ENCODE results near the gene ZNF254. TPM values are rescaled to one million over a fixed set of nuclear protein-coding genes. Genes with fewer than 3 reads are reported as not detected.

The ZNF254 gene
- total RNA-seq, 4 donors from 2014 or later = 6.1 to 18.3 (median 8.8) TPM

DNA sequence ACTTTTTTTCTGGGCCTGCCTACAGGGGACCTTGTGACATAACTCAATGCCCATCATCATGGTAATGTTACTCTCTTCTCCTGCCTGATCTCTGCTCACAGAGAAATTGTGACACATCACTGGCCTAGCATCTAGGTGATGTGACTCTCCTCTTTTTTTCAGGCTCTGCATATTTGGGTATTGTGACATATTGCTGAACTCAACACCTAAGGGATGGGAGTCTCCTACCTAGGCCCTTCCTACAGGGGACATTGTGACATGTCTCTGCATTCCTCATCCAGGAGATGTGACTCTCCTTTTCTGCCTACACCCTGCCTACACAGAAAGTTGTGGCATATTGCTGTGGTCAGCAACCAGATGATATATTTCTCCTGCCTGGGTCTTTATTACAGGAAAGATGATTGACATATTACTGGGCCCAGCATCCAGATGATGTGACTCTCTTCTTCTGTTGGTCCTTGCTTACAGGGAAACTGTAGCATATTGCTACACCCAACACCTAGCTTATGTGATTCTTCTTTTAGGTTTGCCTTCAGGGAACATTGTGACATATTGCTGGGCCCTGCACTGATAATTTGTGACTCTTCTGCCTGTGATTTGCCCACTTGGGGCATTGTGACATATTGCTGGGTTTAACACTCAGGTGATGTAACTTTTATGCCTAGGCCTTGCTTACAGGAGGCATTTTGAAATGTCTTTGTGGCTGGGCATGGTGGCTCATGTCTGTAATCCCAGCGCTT is 21.0 kb upstream of the ZNF254 start:
- no peak for DNase-seq
- intact Hi-C loops (cut with DNase I) = no loop called here
- Histone ChIP-seq H3K4me3 (no peak overlapping the region), H3K27ac (no peak overlapping the region), H3K27me3 (no peaks in the 10 kb centered on the region), H3K4me1 (no peaks in the 10 kb centered on the region), H3K36me3 (peaks cover 0 to 60% (median 10%) of the 10 kb centered on the region in 3 donors), H3K9me3 (no peaks in the 10 kb centered on the region)
- TF ChIP-seq POLR2A (IDR thresholded peaks at IDR 0.05) = no peak
- TF ChIP-seq, protein P1, sequence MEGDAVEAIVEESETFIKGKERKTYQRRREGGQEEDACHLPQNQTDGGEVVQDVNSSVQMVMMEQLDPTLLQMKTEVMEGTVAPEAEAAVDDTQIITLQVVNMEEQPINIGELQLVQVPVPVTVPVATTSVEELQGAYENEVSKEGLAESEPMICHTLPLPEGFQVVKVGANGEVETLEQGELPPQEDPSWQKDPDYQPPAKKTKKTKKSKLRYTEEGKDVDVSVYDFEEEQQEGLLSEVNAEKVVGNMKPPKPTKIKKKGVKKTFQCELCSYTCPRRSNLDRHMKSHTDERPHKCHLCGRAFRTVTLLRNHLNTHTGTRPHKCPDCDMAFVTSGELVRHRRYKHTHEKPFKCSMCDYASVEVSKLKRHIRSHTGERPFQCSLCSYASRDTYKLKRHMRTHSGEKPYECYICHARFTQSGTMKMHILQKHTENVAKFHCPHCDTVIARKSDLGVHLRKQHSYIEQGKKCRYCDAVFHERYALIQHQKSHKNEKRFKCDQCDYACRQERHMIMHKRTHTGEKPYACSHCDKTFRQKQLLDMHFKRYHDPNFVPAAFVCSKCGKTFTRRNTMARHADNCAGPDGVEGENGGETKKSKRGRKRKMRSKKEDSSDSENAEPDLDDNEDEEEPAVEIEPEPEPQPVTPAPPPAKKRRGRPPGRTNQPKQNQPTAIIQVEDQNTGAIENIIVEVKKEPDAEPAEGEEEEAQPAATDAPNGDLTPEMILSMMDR (IDR thresholded peaks at IDR 0.05) = no peak
- 71 to 85% methylated on average over 1 of the region's 1 CpG for WGBS, 2 donors

GRCh38 chr19:24069905-24070657 is 16.9 kb upstream of the ZNF254 start:
- TF ChIP-seq POLR2A (IDR thresholded peaks at IDR 0.05) = no peak
- TF ChIP-seq, protein P1 (IDR thresholded peaks at IDR 0.05) = no peak
- peaks cover 0 to 70% (median 10%) of the 10 kb centered on the region in 3 donors for H3K36me3 ChIP-seq
- H3K27me3 ChIP-seq = no peaks in the 10 kb centered on the region
- H3K4me1 ChIP-seq = no peaks in the 10 kb centered on the region
- DNase-seq = no peak
- H3K27ac ChIP-seq = no peak overlapping the region
- intact Hi-C loops (cut with DNase I) = no loop called here
- no peak overlapping the region for H3K4me3 ChIP-seq
- 84 to 86% methylated on average over 3 of the region's 3 CpGs for WGBS, 2 donors
- H3K9me3 ChIP-seq = no peaks in the 10 kb centered on the region

DNA sequence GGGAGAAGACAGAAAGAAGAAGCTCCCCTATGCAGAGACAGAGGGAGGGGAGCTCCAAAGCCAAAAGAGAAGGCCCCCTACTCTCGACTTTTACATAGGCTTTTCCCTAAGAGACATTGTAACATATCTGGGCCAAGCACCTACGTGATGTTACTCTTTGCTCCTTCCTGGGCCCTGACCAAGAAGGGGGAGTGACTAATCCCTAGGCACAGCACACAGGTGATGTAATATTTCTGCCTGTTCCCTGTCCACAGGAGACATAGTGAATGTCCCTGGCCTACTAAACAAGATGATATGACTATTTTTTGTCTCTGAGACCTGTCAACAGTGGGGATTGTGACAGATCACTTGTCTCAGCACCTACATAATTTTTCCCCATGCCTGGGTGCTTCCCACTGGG is 15.9 kb upstream of the ZNF254 start:
- DNase-seq = no peak
- TF ChIP-seq POLR2A (IDR thresholded peaks at IDR 0.05) = no peak
- TF ChIP-seq, protein P1 (IDR thresholded peaks at IDR 0.05) = no peak
- Histone ChIP-seq H3K9me3 (no peaks in the 10 kb centered on the region), H3K4me1 (no peaks in the 10 kb centered on the region), H3K27me3 (no peaks in the 10 kb centered on the region), H3K4me3 (no peak overlapping the region), H3K36me3 (peaks cover 0 to 65% (median 10%) of the 10 kb centered on the region in 3 donors), H3K27ac (peak overlapping the region in 1 of 4 donors; percentile 14)
- intact Hi-C loops (cut with DNase I) = no loop called here
- WGBS, 2 donors = 63 to 91% methylated on average over 2 of the region's 2 CpGs

DNA sequence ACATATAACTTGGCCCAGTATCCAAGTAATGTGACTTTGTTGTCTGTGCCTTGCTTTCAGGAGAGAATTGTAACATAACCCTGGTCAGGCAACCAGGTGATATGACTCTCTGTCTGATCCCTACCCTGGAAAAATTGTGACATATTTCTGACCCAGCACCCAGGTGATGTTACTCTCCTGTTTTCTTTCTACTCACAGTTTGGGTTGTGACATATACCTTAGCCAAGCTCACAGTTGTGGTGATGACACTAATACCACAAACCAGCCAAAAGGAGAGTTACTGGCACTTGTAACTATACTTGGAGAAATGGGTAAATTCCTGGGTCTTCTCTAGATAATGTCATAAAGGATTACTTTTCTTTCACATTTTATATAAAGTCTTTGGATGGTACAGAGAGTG is 14.3 kb upstream of the ZNF254 start:
- Histone ChIP-seq H3K4me1 (no peaks in the 10 kb centered on the region), H3K36me3 (peaks cover 0 to 50% (median 4%) of the 10 kb centered on the region in 3 donors), H3K27me3 (no peaks in the 10 kb centered on the region), H3K9me3 (no peaks in the 10 kb centered on the region), H3K27ac (peak overlapping the region in 1 of 4 donors; percentile 58), H3K4me3 (no peak overlapping the region)
- no peak for DNase-seq
- TF ChIP-seq, protein P1 (IDR thresholded peaks at IDR 0.05) = no peak
- TF ChIP-seq POLR2A (IDR thresholded peaks at IDR 0.05) = no peak
- intact Hi-C loops (cut with DNase I) = no loop called here

- TF ChIP-seq POLR2A (IDR thresholded peaks at IDR 0.05) = no peak
- TF ChIP-seq, protein P1 (IDR thresholded peaks at IDR 0.05) = no peak
- no peaks in the 10 kb centered on the region for H3K27me3 ChIP-seq
- no peaks in the 10 kb centered on the region for H3K9me3 ChIP-seq
- no peak overlapping the region for H3K4me3 ChIP-seq
- peak overlapping the region in 3 of 4 donors; percentile 20 to 73 (median 57) for H3K27ac ChIP-seq
- DNase-seq = no peak
- peaks cover 0 to 39% (median 0%) of the 10 kb centered on the region in 3 donors for H3K36me3 ChIP-seq
- intact Hi-C loops (cut with DNase I) = no loop called here
- H3K4me1 ChIP-seq = no peaks in the 10 kb centered on the region
These were observed 13.2 kb upstream of the ZNF254 start for GRCh38 chr19:24073807-24074206.

Measured in esophagus squamous epithelium (tissue), 5 donors.